Limb (tissue), 2 donors: Measurements from ENCODE around the gene CHST13.
"Not testable (repeated sequence)": the region's sequence is repeated elsewhere in the genome, so short reads cannot be mapped to it uniquely, and the experiment has no call there.

Experiments
- DNase-seq, 2 donors: peaks; one replicate each; pipeline ENCODE4 v3.0.0-alpha.2; 2016; ENCODE audit errors: extremely low spot score in 2 of 2

The CHST13 gene

DNA sequence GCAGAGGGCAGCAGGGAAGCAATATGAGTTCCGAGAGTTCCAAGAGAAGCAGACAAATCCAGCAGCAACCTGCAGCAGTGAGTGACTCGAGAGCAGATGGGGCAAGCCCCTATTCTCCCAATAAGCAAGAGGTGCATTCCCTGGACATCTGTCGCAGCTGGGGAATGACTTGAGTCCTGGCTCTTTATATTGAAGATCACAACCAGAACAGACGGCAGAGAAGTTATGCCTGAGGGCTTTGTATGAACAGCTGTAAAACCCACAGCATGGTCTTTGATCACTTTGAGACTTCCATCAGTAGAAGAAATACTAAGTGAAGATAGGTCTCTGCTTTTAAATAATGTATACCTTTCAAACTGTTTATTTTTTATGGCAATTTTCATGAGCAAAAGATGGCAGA lies 58.4 kb downstream of the CHST13 start:
- DNase-seq: no peak

DNA sequence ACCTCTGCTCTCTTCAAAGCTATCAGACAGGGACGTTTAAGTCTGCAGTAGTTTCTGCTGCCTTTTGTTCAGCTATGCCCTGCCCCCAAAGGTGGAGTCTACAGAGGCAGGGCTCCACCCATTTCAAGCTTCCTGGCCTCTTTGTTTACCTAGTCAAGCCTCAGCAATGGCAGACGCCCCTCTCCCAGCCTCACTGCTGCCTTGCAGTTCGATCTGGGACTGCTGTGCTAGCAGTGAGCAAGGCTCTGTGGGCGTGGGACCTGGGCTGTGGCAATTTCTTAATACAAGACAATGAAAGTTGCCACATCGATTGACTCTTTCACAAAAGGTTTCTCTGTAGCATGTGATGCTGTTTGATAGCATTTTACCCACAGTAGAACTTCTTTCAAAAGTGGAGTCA lies 67.6 kb downstream of the CHST13 start:
- DNase-seq: not testable (repeated sequence)
